Stimulated activated CD4-positive, alpha-beta T cell treated with anti-CD3 and anti-CD28 coated beads, Interleukin-2, amount 100 ng/mL, for 24 hours (primary cell): ENCODE measurements around the gene PTPN6.

Experiments
- DNase-seq, 2 donors: peaks; one replicate each; pipeline ENCODE4 v3.0.0-alpha.2; 2020

The PTPN6 gene

DNA sequence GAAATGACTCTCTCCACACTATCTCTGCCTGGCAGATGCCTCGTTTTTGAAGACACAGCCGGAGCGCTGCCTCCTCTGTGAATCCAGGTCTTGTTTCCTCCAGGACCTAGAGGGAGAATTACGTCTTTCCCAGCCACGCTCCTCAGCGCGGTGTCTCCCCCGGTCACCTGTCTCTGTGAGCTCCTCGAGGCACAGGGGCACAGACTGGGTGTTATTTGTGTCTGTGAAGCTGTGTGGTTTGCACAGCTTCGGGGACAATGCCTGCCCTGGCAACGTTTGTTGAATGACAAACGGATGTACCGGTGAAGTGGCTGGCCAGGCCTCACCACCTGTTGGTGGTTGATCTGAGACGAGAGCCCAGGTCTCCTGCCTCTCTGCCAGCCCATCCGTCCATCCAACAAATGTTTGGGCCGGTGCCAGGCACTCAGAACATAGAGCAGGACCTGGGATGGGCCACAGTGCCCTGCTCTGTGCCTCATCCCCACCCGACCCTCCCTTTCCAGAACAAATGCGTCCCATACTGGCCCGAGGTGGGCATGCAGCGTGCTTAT lies 6.1 kb downstream of the PTPN6 start:
- DNase-seq: peak in 1 of 2 donors; percentile 29

DNA sequence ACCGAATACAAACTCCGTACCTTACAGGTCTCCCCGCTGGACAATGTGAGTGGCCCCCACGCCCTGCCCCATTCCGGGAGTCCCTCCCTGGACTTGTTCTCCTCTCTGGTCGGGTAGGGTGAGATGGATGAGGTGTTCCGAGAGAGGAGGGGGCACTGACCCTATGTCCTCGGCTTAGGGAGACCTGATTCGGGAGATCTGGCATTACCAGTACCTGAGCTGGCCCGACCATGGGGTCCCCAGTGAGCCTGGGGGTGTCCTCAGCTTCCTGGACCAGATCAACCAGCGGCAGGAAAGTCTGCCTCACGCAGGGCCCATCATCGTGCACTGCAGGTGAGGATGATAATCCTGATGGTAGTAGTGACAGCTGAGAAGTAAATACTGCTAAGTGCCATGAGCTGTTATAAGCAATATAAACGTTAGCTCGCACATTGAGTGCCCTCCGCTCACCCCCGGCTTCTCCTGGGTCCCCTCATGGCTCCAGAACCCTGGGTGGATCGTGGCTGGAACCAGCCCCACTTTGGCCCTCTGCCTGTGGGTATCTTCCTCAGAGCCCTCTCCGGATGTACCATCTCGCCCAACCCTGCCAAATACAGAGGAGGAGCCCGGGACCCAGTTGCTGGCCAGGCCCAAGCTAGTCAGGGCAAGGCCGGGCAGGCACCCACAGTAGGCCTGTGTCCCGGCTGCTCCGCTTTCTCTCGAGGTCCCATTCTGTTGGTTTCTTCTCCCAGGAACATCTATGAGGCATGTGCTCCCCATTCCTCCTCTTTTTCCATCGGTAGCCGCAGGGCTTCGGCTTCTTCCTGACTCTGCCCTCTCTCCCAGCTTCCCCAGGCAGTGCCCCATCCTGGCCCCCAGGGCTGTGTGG lies 6.8 kb downstream of the PTPN6 start:
- DNase-seq: peak in 1 of 2 donors; percentile 36

DNA sequence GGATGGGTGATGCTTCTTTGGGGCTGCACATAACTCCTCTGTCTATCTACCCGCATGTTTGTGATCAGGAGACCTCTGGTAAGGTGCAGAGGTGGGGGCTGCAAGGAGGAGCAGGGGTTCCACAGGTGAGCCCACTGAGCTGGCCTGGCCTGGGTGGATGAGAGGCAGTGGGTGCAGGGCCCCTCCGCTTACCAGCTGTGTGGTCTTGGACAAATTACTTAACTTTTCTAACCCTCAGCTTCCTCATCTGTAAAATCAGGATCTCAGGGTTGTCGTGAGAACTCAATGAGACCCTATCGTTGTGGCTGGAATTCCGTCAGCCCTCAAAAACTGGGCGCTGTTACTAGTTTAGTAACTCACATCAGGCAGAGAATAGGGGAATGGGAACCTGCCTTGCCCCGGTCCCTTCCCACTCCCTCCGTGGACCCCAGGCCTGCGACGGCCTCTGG lies 7.5 kb downstream of the PTPN6 start:
- DNase-seq: no peak

- DNase-seq: peak; percentile 68 to 73
These were observed 8.1 kb downstream of the PTPN6 start for GRCh38 chr12:6959058-6959804.

DNA sequence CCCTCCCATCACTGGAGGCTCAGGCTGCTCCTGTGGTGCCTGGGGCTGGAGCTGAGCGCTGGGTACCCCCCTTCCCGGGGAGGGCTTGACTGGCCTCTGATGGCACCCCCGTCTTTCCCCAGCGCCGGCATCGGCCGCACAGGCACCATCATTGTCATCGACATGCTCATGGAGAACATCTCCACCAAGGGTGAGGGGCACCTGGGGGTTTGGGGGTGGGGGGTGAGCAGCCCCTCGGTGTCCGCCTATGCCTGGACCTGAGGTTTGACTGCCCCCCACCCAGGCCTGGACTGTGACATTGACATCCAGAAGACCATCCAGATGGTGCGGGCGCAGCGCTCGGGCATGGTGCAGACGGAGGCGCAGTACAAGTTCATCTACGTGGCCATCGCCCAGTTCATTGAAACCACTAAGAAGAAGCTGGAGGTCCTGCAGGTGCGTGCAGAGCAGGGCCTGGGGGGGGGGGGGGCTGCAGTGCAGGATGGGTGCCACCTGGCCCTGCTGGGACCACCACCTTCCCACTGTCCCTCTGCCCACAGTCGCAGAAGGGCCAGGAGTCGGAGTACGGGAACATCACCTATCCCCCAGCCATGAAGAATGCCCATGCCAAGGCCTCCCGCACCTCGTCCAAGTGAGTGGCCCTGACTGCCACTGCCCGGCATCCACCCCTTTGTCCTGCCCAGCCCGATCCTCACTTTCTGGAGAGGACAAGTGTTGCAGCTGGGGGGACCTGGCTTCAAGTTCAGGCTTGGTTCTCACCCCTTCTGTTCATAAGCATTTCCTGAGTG lies 8.8 kb downstream of the PTPN6 start:
- DNase-seq: no peak

- DNase-seq: peak in 1 of 2 donors; percentile 38
These were observed 9.6 kb downstream of the PTPN6 start for GRCh38 chr12:6960593-6961277.

DNA sequence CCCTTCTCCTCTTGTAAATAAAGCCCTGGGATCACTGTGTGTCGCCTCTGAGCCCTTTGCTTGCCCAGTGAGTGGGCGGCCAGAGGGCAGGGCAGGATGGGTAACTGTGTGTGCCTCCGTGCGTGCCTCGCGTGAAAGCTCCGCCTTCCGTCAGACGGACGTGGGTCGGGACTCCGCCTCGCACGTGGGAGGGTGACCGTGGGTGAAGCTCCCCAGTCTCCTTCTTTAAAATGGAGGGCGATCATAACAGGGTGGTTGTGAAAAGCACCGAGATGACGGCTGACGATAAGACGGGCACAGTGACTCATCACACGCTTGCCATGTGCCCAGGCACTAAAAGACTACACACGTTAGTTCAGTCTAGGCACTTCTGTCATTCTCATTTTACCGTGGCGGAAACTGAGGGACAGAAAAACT lies 10.1 kb downstream of the PTPN6 start:
- DNase-seq: peak; percentile 93 to 94

GRCh38 chr12:6961695-6962284 lies 10.6 kb downstream of the PTPN6 start:
- peak; percentile 71 for DNase-seq

- peak in 1 of 2 donors; percentile 35 for DNase-seq
These were observed 11.3 kb downstream of the PTPN6 start for GRCh38 chr12:6962285-6963015.

GRCh38 chr12:6963016-6963731 lies 12.0 kb downstream of the PTPN6 start:
- DNase-seq: peak in 1 of 2 donors; percentile 33

DNA sequence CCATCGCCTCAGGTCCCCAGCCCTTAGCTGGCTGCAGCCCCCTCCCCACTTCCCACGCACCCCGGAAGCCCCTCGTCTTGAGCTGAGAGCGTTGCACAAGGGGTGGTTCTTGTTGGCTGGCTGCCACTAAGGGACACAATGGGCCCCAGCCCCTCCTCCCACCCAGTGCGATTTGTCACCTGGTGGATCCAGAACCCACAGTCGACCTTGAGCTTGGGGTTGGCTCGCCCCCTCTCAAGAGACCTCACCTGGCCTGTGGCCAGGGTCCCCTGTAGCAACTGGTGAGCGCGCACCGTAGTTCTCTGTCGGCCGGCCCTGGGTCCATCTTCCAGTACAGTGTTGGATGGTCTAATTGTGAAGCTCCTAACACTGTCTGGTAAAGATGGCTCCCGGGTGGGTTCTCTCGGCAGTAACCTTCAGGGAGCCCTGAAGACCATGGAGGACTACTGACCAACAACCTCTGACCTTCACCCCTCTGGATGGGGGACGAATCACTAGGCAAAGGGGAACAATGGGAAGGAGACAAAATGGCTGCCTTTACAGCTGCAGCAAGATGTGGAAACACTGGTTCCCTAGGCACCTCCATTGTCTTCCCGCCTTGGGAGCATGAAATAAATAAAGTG lies 12.7 kb downstream of the PTPN6 start:
- peak in 1 of 2 donors; percentile 28 for DNase-seq

DNA sequence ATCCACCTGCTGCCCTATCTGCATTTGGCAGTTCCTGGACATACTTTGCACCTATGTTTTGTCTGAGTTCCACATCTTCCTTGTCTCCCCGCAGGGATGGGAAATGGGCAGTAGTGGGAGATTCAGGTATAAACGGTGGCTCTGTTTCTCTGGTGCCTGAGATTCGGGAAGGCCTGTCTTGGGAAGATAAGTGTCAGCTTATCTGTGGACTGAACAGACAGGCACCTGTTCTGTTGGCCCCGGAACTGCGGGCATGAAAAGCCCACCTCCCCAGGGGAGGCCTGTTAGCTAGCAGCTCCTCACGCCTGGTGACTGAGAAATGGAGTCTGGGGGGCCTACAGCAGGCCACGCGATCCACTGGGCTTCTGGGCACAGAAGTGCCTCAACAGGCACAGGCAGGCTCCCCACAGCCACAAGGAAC lies 13.5 kb downstream of the PTPN6 start:
- peak in 1 of 2 donors; percentile 23 for DNase-seq

- peak; percentile 90 to 93 for DNase-seq
These were observed 14.0 kb downstream of the PTPN6 start for GRCh38 chr12:6965026-6965661.

DNA sequence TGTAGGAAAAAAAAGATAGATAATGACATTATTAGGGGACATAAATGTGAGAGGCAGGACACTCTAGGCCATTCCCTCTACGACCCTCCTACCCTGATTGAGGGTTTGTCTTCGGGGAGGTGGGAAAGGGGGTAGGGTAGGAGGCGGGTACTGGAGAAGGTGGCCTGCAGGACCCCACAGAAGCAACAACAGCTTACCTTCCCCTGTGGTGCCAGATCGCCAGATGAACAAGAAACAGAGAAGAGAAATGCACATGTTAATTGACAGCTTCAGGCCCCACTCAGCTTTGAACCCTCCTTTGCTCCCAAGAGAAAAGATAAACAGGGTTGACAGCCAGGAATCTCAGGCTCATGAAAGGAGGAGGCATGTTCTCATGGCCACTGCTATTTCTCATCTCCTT lies 14.6 kb downstream of the PTPN6 start:
- DNase-seq: no peak

DNA sequence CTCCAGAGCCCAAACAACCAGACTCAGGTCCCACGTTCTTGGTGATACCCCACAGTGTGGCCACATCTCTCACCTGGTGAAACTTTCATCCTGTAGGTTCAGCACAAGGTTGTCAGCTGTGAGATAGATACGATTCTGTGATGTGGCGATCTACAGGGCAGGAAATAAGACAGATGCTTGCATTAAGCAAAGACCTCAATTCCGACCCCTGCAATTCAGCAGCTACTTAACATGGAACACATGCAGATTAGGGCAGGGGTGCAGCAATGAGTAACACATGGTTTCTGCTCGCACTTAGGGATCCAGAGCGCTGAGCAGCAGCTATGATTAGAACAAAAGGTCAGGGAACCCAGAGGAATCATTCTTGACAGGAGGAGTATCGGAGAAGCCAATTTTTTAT lies 15.2 kb downstream of the PTPN6 start:
- DNase-seq: no peak

GRCh38 chr12:6967651-6968100 lies 16.5 kb downstream of the PTPN6 start:
- no peak for DNase-seq

DNA sequence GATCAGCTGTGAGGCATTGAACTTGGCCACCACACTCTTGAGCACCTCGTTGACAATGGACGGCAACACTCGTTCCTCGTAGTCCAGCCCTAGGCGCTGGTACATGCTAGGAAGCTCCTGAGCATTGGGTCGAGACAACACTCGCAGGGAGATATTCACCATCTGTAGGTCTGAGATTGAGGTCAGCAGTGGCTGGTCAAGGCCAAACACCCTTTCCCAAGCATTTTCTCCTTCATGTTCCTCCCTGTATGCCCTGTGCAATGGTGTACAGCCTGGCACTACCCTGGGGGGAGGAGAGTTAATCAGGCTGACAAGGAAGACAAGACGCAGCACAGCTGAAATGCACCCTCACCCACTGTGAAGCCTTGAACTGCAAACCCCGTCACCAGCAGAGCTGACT lies 17.3 kb downstream of the PTPN6 start:
- no peak for DNase-seq

- DNase-seq: peak in 1 of 2 donors; percentile 44
These were observed 19.0 kb downstream of the PTPN6 start for GRCh38 chr12:6970096-6970527.

DNA sequence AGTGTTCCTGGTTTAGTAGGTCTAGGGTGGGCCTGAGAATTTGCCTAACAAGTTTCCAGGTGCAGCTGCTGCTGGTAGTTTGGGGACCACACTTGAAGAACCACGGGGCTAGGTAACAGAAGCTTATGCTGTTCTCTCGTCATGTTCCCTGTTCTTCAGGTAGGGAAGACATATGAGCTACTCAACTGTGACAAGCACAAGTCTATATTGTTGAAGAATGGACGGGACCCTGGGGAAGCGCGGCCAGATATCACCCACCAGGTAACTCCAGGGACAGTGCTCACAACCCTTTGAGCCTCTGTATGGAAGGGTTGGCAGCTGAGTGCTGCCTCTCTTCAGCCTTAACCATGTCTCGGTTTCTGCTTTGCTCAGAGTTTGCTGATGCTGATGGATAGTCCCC lies 23.0 kb downstream of the PTPN6 start:
- DNase-seq: no peak
